Fibroblast of peridontal ligament (primary cell): ENCODE measurements around the gene CCHCR1.

Experiments
- DNase-seq: peaks from one replicate; pipeline ENCODE4 v3.0.0-alpha.2; 2010; ENCODE audit errors: extremely low read depth

CCHCR1 gene

DNA sequence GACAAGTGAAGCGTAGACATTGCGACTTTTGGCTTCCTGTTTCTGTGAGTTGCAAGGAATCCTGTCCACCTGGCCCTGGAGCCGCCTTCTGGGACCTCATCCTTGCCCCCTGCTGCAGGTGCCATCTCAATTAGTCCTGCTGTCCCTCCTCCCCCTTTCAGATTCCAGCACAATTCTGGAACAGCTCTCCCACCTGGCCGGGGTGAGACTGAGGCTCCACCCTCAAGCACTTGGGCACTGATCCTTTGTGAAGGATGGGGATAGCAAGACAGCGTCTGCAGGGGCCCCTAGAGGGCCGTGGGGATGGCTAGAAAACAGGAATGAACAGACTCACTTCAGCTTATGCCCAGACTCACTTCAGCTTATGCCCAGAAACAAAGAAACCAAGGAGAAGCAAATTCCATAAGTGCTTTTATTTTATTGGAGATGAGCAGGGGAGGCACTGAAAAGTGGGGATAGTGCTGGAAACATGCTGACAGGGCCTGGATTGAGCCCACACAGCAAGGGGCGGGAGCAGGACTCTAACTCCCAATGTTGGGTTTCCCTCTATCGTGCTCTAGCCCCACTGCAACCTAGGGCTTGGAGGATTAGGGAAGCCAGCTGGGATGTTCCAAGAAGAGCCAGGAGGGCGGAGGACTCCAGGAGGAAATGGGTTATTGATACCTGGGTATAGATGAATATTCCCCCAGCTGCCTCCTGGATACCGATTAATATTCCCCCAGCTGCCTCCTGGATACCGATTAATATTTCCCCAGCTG lies 46.6 kb downstream of the CCHCR1 start:
- DNase-seq = no peak

DNA sequence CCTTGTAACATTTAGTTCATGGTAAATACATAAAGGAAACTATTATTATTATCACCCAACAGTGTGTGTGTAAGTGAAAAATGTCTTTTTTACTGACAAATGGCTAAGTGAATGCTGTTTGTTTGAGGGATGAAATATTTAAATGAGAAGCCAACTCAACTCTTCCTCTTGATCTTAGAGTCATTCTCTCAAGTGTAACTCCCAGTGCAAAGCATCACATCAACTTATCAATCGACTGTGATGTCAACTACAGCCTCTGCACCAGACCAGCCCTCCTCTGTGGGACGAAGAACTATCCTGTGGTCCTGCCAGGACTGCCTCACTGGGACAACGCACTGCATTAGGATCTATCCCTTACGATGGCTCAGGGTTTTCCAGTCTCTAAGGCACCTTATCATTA lies 50.5 kb downstream of the CCHCR1 start:
- no peak for DNase-seq

DNA sequence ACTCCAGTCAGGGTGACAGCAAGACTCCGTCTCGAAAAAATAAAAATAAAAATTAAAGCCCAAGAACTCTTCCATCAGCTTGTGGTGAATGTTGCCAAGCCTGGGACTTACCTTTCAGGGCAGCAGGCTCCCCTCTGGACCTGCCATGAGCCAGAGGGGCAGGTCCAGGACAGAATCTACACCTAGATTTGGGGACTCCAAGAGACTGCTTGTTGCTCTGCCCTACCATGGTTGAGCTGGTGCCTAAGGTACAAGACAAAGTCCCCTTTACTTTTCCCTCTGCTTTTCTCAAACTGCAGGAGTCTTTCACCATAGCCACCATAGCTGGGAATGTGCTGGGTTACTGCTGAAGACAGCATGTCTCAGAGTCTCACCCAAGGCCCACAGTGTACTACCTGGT lies 54.5 kb downstream of the CCHCR1 start:
- DNase-seq = no peak

DNA sequence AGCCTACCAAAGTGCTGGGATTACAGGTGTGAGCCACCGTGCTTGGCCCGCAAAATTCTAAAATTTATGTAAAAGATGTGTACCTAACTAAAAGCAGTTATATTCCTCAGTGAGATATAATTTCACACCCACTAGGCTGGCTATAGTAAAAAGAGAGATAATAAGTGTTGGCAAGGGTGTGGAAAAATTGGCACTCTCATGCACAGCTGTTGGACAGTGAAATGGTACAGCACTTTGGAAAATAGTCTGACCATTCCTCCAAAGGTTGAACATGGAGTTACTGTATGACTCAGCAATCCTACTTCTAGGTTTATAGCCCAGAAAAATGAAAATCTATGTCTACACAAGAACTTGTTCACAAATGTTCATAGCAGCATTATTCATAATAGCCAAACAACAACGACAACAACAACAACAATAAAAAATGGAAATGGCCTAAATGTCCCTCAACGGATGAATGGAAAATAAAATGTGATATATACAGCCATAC lies 59.1 kb downstream of the CCHCR1 start:
- peak; percentile 8 for DNase-seq

DNA sequence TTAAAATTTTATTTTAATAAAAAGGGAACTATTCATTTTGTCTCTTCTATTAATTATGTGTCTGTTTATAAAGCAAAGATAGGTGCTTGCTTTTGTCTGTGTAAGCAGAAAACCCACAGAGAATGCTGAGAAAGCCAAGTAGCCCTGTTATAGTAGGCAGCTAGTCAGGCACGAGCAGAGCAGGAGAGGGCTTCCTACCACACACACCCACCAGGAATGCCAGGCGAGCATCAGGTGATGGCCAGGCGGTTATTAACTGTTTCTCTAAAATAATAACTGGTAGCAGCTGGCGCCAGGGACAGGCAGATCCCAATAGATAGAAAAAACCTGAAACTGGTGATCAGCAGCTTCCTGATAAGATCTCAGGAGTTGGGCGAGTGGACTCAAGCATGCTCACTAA lies 60.9 kb downstream of the CCHCR1 start:
- DNase-seq = no peak

GRCh38 chr6:31096215-31096614 lies 61.4 kb downstream of the CCHCR1 start:
- no peak for DNase-seq

- no peak for DNase-seq
These were observed 63.2 kb downstream of the CCHCR1 start for GRCh38 chr6:31094389-31094881.

DNA sequence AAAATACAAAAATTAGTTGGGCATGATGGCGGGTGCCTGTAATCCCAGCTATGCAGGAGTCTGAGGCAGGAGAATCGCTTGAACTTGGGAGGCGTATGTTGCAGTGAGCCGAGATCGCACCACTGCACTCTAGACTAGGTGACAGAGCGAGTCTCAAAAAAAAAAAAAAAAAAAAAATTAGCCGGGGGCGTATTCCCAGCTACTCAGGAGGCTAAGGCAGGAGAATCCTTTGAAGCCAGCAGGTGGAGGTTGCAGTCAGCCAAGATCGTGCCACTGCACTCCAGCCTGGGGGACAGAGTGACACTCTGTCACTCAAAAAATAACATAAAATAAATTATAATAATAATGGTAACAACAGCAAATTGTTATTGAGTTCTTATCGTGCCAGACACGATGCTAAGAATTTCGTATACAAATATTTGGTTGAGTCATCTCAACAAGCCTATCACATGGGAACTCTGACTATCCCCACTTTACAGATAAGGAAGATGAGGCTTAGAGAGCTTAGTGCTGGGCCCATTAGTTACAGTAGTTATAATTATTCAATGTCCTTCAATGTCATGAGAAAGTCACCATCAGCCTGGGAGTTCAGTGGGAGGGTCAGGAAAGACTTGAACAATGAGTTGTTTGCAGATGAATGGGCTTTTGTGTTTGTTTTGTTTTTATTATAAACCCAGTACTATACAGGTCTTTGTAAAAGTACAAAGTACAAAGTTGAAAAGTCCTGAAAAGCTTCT lies 64.7 kb downstream of the CCHCR1 start:
- no peak for DNase-seq
